CD4-positive, alpha-beta T cell (primary cell): ENCODE measurements around the gene PAPPA. TPM values are rescaled to one million over a fixed set of nuclear protein-coding genes. Genes with fewer than 3 reads are reported as not detected.

Experiments used
- ATAC-seq: fragments of 200-7000 bp; cut with Tn5 transposase; one replicate; pipeline ENCODE4 v1.10.0; 2022; ENCODE audit warnings: mild to moderate bottlenecking; ENCODE audit not compliant: poor library complexity
- CTCF ChIA-PET: fragments of 350-600 bp; sonication (Branson Sonifier 250); formaldehyde crosslinking; loops from one replicate; lab custom pipeline; 2021; ENCODE audit warnings: antibody characterized with exemption, inconsistent platforms; lab: Charles Lee
- POLR2A ChIA-PET: fragments of 350-600 bp; sonication (Branson Sonifier 250); formaldehyde crosslinking; loops from one replicate; lab custom pipeline; 2021; ENCODE audit warnings: antibody characterized with exemption, inconsistent platforms; lab: Charles Lee
- DNase-seq, 14 experiments: peaks; one replicate each; pipeline ENCODE4 v3.0.0-alpha.2; 2013 to 2020; ENCODE audit warnings: mixed read lengths in 2 of 14
- H3K27ac ChIP-seq, 2 donors: one replicate each; pipeline versions ENCODE4 v1.5.1 to v1.7.0; 2013; ENCODE audit warnings: low read length in 2 of 2, low read depth in 1 of 2, mild to moderate bottlenecking in 1 of 2
- H3K27me3 ChIP-seq, 2 experiments: 1 replicate in 1 of 2; 2 replicates in 1 of 2; pipeline versions ENCODE4 v1.6.1 to v1.7.0; 2013; ENCODE audit warnings: low read length in 2 of 2, control low read depth in 1 of 2, mild to moderate bottlenecking in 1 of 2, moderate library complexity in 1 of 2; ENCODE audit not compliant: insufficient read depth in 2 of 2, control insufficient read depth in 1 of 2
- H3K36me3 ChIP-seq: one replicate; pipeline ENCODE4 v1.6.1; 2013; ENCODE audit warnings: low read length, control low read depth; ENCODE audit not compliant: insufficient read depth
- H3K4me1 ChIP-seq: one replicate; pipeline ENCODE4 v1.6.1; 2013; ENCODE audit warnings: low read length, control low read depth; ENCODE audit not compliant: insufficient read depth
- H3K4me3 ChIP-seq: one replicate; pipeline ENCODE4 v1.5.1; 2013; ENCODE audit warnings: mild to moderate bottlenecking, low read length, moderate library complexity
- H3K9me3 ChIP-seq, 2 experiments: 1 replicate in 1 of 2; 2 replicates in 1 of 2; pipeline versions ENCODE4 v1.6.1 to v1.7.0; 2013; ENCODE audit warnings: low read length in 2 of 2, mild to moderate bottlenecking in 2 of 2, control low read depth in 1 of 2, moderate library complexity in 1 of 2; ENCODE audit not compliant: control insufficient read depth in 1 of 2, insufficient read depth in 1 of 2
- H3K27ac Mint-ChIP-seq: one replicate; pipeline ENCODE4 v1.8.0; 2020; ENCODE audit warnings: mixed read lengths
- H3K27me3 Mint-ChIP-seq: one replicate; pipeline ENCODE4 v1.8.0; 2021; ENCODE audit warnings: mixed read lengths
- H3K36me3 Mint-ChIP-seq: one replicate; pipeline ENCODE4 v1.8.0; 2021; ENCODE audit warnings: low read depth, mixed read lengths
- H3K4me1 Mint-ChIP-seq: one replicate; pipeline ENCODE4 v1.8.0; 2021; ENCODE audit warnings: low read depth, mixed read lengths
- H3K4me3 Mint-ChIP-seq: one replicate; pipeline ENCODE4 v1.8.0; 2020; ENCODE audit warnings: mild to moderate bottlenecking, mixed read lengths
- H3K9me3 Mint-ChIP-seq: one replicate; pipeline ENCODE4 v1.8.0; 2020; ENCODE audit warnings: mixed read lengths
- CTCF ChIP-seq: fragments of 200-600 bp; IDR thresholded peaks from one replicate; pipeline ENCODE4 v1.8.0; 2022; ENCODE audit warnings: antibody characterized with exemption, mild to moderate bottlenecking
- intact Hi-C, 2 experiments: fragments of 100-400 bp; cut with DNase I in 1 of 2; cut with micrococcal nuclease in 1 of 2; formaldehyde crosslinking; loops; one replicate each; pipeline versions ENCODE4 v1.15.1 to v1.9.0; 2023 to 2025; cut with DNase I, micrococcal nuclease
- total RNA-seq, 174 experiments: library from RNA in 2 of 174; stranded (reverse) in 2 of 174; gene quantifications; one replicate each; pipeline ENCODE4 v1.2.3 and lab custom pipeline; 2021 to 2026

PAPPA gene
- total RNA-seq, 2 experiments from 2014 or later, result 0.03 TPM; not detected in 1

- Histone ChIP-seq H3K4me1 (no peaks in the 10 kb centered on the region), H3K36me3 (no peaks in the 10 kb centered on the region), H3K27me3 (no peaks in the 10 kb centered on the region), H3K9me3 (no peaks in the 10 kb centered on the region), H3K27ac (no peak overlapping the region), H3K4me3 (no peak overlapping the region)
- ChIA-PET POLR2A (interaction anchor here (0.7 kb wide), 1 partner anchor 9 kb away, joined by 3 read pairs; no protein-coding TSS in a partner anchor), CTCF (no interaction called here)
- no peak for DNase-seq
- H3K9me3 Mint-ChIP-seq, result peaks cover 2% of the 10 kb centered on the region
- intact Hi-C loops, result no loop called here
- TF ChIP-seq CTCF, result no peak
- H3K36me3 Mint-ChIP-seq, result no peaks in the 10 kb centered on the region
- H3K4me3 Mint-ChIP-seq, result no peak overlapping the region
- H3K27me3 Mint-ChIP-seq, result no peaks in the 10 kb centered on the region
- no peak overlapping the region for H3K27ac Mint-ChIP-seq
- no peaks in the 10 kb centered on the region for H3K4me1 Mint-ChIP-seq
- no peak for ATAC-seq
Measured at GRCh38 chr9:116178481-116179211, 25.1 kb downstream of the PAPPA start.

GRCh38 chr9:116179568-116179967, 26.0 kb downstream of the PAPPA start:
- ATAC-seq, result no peak
- no peak overlapping the region for H3K4me3 Mint-ChIP-seq

GRCh38 chr9:116181853-116182610, 28.4 kb downstream of the PAPPA start:
- ChIA-PET POLR2A (no interaction called here), CTCF (no interaction called here)
- Mint-ChIP-seq H3K27ac (no peak overlapping the region), H3K9me3 (peaks cover under 1% of the 10 kb centered on the region), H3K36me3 (no peaks in the 10 kb centered on the region), H3K4me1 (no peaks in the 10 kb centered on the region), H3K27me3 (no peaks in the 10 kb centered on the region), H3K4me3 (no peak overlapping the region)
- intact Hi-C loops, result no loop called here
- Histone ChIP-seq H3K36me3 (no peaks in the 10 kb centered on the region), H3K4me3 (no peak overlapping the region), H3K9me3 (no peaks in the 10 kb centered on the region), H3K4me1 (no peaks in the 10 kb centered on the region), H3K27me3 (no peaks in the 10 kb centered on the region), H3K27ac (no peak overlapping the region)
- DNase-seq (no peak), ATAC-seq (no peak)
- TF ChIP-seq CTCF, result no peak

More at GRCh38 chr9:116179568-116179967, 26.0 kb downstream of the PAPPA start:
- H3K4me1 Mint-ChIP-seq, result no peaks in the 10 kb centered on the region
- no peak overlapping the region for H3K27ac Mint-ChIP-seq
- H3K9me3 Mint-ChIP-seq, result peaks cover 2% of the 10 kb centered on the region
- no peaks in the 10 kb centered on the region for H3K27me3 ChIP-seq
- H3K9me3 ChIP-seq, result no peaks in the 10 kb centered on the region
- no peak overlapping the region for H3K4me3 ChIP-seq
- CTCF ChIA-PET, result no interaction called here
- POLR2A ChIA-PET, result no interaction called here
- no peak for TF ChIP-seq CTCF
- H3K36me3 Mint-ChIP-seq, result no peaks in the 10 kb centered on the region
- H3K27me3 Mint-ChIP-seq, result no peaks in the 10 kb centered on the region
- no peak overlapping the region for H3K27ac ChIP-seq
- no peaks in the 10 kb centered on the region for H3K36me3 ChIP-seq
- H3K4me1 ChIP-seq, result no peaks in the 10 kb centered on the region
- intact Hi-C loops, result no loop called here
- no peak for DNase-seq
